NCI-H2196 treated with DMSO at 0.1 percent for 48 hours (cell line): ENCODE results near the gene NUDCD3.
A peak's percentile ranks its signal among the peaks of the same experiment; 100 is the strongest.

ENCODE experiments used
- DNase-seq: peaks from one replicate; lab custom pipeline; 2025; ENCODE audit not compliant: unreplicated experiment; lab: John Stamatoyannopoulos, UW

NUDCD3 gene

DNA sequence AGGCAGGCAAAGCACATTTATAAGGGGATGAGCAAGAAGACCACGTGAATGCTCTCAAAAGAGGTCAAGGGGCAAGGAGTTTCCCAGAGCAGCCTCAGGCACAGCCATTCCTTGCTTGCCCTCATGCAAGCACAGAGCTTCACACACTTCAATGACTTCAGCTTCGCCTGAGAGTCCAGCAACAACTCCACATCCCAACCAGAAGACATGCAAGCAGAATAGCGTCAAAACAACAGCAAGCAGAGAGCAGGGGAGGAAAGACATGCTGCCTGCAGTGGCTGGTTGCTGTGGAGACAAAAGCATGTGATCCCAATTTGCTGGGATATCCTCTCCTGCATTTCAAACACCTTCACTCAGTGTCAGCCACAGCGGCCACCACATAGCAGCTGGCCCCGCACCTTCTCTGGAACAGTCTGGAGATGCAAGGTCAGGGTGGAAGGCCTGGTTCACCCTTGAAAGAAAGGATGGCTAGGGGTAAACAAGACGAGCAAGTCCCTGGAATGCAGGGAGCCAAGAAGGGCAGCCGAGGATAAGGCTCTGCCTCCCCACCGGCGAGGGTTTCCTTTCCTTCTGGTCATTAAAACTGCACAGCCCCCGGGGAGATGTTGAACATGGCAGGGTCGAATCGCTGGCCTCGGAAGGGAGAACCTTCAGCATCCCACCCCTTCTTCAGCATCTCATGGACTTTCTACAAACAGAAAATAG lies 104.9 kb downstream of the NUDCD3 start:
- no peak for DNase-seq

DNA sequence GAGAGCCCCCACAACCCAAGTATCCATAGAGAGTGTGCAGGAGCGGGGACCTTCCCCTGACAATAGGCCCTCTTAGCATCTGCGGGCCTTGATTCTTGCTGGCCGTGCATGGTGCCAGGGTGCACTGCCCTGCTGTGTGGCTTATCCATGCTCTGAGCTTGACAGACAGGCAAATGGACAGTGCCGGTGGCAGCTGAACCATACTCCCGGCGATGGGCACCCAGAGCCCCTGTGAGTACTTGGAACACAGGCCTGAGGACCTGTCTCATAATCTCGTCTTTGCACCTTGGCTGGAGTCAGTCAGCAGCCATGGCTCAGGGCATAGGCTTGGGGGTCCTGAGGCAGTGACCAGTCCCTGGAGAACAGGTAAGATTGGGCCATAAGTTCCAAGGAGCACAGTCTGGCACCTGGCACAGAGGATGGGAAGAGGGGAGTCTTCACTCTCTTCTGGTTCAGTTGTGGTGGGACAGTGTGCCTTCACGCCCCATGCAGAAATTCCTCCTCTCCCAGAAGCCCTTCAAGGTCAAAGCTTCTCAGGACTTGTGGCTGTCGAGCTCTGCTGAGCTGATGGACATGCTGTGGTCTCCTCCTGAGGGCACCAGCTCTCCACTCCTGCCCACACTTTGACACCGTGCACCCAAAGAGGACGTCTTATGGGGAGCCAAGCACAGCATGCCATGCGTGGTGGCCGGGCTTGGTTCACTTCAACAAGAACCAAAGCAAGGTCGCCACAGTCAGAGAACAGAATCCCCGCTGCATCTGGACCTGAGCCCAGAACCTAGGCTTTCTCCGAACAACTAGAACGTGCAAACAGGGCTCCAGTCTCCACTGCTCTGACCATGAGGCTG lies 105.6 kb downstream of the NUDCD3 start:
- DNase-seq, result no peak

DNA sequence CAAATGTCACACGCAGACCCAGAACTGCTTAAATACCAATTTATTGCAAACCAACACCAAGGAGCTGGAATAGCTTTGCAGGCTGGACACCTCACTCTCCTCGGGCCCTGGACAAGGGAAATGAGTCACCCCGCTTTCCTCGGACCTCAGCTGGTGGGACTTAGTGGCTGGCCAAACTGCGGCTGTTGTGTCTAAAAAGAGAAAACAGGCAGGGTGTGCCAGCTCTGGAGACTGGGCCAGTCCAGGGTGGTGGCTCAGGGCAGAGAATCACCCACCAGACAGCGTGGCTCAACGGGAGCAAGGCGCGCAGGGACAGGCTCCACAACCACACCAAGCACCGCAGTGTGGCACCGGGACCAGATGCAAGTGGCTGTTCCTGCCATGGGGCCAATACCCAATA lies 106.9 kb downstream of the NUDCD3 start:
- DNase-seq, result no peak

DNA sequence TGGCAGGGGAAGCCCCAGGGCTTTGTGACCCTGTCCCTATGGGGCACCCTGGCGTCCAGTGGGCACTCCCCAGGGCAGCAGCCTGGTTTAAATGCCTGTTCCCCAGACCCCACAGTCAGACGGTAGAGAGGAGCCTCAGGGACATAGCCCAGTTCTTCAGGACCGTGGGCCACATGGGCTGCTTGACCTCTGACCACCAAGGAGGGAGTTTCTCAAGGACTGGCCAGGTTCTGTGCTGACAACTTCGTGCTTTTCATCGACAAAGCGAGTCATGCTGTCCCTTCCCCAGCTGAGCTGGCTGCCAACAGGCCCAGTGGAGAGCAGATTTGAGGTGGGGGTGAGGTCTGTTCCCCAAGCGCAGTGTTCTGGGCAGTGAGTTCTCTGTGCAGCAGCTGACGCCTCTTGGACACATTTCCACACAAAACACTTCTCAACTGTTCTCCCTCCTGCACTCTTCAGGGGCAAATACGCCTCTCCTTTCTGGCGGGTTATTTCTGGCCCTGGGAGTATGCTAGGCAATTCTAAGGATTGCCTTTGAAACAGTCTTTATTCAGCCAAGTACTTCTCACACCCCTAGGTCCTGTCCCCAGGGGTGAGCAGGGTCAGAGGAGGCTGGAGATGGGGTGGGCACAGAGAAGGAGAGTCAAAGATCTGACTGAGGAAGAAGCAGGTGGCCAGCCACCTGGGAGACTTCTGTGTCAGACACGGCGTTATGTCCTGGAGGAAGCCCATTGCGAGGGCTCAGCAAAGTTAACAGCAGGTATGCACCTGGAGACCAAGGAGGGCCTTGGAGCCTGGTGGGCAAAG lies 107.8 kb downstream of the NUDCD3 start:
- no peak for DNase-seq

DNA sequence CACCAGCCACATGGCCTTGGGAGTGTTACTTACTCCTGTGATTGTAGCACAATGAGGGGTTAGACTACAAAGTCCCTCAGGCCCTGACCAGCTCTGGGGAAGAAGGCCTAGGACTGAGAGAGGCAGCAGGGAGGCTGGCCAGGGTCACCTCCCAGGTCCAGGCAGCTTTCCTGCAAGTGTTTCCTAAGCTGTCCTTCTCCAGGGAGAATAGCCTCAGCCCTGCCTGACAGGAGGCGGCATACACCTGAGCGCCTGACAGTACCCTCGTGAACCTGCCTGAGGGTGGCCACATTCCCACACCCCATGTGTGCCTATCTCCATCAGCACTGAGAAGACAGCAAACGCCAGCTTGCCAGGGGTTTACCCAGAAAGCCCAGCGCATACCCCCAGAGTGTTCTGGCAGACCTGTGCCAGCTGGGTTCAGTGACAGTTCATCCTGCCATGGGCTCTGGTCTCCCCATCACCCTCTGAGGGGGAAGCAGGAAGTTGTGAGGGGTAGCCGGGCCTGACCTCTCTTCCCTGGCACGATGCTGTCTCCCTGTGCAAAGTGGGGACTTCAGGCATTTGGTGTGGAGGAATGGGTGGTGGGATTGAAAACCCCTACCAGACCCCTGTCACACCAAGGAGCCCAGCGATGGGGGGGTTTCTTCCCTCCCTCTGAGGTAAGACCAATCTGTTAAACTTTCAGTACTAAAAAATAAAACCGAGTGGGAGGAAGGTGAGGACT lies 108.8 kb downstream of the NUDCD3 start:
- DNase-seq, result no peak

DNA sequence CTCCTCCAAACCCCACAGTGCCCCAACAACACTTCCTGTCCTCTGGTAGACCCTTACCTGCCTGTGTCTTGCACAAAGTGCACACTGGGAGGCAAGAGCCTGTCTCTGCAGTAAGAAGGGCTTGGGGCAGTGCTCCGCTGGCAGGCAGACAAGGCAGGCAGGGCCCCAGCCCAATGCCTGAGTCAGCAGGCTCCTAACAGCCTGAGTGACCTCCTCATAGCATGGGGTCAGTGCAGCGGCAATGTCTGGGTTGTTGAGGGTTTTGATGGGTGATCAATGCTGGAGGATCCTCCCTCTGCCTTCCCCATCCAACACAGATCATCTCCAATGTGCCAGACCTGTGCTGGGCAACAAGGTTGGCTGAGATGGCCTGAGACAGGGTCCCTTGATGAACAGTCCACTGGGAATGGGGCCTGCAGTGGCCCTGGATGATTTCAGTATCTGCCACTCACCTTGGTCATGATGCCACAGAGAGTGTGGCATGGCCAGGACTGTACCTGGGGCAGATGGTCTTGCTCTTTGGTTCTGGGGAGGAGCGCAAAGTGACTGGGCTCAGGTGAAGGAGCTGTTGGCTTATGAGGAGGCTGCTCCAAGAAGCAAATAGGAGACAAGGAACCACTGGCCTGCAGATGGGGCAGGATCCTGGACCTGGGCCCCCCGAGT lies 109.5 kb downstream of the NUDCD3 start:
- no peak for DNase-seq

DNA sequence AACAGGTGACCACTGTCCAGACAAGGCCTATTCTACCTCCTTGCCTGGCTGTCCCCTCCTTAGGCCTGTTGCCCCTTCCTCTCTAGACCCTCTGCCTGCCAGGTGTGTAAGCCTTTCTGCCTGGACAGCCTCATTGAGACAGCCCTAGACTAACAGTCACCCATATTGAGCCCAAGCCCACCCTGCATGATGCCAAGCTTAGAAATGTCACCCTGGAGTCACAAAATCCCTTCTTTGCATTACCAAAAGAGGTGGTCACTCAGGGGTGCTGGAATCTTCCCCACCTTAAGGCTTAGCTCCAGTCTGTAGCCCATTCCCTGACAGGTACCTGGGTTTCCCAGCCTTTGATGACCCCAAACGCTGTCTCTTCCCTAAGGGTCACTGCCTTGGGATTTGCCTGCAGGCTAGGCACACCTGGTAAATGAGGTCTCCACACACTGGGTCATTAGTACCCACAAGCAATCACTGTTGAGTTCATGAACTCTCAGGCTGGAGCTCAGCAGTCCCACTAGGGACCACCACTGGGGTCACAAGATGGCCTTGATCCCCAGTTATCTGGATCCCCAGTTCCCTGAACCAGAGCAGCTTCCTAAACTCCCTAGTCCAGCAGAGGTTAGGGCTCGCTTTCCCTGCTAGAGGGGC lies 110.1 kb downstream of the NUDCD3 start:
- DNase-seq, result no peak

DNA sequence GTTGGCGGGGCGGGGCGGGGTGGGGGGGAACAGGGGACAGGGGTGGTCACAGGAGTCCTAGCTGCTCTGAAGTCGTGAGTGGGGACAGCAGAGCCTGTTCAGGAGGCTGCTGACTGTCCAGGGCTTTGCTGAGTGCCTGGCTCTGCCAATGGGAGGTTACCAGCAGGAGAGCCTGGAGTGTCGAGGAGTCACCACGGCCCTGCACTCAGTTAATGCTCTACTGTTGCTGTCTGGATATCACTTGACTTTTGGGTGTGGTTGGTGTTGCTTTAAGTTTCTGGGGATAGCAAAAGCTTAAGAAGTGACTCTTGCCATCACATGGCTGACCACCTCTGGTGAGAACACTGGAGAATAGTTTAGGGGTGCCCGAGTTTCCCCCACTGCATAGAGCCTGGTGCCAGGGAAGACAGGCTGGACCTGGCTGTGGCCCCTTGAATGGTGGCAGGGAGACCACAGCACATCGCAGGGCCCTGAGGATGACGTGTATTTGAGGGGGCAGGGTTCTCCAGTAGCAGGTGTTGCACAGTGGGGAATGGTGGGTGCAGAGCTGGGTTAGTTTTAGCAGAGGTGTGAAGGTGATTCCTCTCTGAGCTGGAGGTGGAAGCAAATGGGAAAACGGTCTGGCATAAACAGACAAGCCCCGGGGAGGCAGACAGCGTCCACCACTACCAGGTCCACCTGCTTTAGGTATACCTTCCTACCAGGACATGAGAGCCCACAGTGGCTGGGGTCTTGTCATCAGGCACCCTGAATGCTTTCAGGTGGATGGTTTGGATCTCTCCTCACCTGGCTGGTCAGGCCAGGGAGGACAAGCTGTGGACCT lies 110.9 kb downstream of the NUDCD3 start:
- no peak for DNase-seq

DNA sequence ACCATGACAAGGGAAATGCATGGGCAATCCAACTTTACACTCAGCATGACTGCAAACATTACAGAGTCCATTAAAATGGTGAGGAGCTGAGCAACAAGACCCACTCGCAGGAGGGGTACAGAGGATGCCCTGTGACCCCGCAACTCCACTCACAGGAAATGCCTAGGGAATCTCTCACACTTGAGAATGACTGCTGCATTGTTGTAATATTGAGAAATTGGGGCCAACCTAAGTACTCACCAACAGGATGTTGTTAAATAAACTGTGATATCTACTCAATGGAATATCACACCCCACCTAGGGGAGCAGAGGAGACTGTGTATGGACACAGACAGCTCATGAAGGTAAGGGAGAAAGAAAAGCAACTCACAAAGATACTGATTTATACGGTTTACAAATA lies 111.7 kb downstream of the NUDCD3 start:
- DNase-seq, result no peak

DNA sequence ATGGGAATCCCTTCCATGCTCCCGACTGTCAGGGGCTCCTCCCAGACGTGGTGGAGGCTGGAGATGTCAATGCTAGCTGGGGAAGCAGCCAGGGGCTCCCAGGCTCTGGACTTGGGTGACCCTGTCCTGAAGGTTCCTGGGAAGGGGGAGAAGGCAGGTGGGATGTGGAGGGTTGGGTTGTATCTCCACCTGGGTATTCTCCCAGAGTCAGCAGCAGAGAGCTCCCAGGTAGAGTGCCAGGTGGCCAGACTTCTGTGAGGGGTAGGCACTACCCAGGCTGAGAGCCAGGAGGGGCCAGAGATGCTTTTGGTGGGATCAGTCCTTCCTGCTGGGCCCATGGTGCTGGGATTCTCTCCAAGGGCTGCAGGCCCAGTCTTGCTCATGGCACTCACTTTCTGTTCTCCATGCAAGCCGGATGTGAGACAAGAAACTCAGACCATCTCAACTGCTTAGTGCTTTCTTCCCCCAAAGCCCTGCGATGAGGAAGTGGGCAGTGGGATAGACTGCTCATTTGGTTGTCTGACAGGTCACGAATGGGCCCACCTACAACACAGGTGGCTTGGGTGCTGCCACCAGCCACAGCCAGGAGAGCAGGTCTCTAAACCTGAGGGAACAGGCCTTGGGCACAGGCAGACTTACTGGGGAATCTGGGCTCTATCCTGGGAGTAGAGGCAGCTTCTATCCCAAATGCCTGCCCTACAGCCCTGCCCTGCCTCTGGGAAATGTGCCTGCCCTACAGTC lies 112.6 kb downstream of the NUDCD3 start:
- DNase-seq, result no peak

DNA sequence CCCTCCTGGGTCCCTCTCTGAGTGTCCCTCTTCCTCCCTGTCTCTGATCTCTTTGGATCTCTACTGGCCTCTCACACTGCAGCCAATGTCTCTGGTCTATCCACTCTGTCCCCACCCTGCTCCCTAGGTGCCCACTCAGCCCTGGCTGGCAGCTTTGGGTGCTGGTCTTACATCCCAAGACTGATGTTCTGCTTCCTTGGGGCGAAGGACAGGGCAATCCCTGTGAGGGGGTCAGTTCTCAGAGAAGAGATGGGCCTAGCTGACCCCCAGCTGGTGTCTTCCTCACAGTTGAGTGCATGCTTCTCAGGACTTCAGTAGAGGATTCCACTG lies 113.4 kb downstream of the NUDCD3 start:
- DNase-seq, result no peak

DNA sequence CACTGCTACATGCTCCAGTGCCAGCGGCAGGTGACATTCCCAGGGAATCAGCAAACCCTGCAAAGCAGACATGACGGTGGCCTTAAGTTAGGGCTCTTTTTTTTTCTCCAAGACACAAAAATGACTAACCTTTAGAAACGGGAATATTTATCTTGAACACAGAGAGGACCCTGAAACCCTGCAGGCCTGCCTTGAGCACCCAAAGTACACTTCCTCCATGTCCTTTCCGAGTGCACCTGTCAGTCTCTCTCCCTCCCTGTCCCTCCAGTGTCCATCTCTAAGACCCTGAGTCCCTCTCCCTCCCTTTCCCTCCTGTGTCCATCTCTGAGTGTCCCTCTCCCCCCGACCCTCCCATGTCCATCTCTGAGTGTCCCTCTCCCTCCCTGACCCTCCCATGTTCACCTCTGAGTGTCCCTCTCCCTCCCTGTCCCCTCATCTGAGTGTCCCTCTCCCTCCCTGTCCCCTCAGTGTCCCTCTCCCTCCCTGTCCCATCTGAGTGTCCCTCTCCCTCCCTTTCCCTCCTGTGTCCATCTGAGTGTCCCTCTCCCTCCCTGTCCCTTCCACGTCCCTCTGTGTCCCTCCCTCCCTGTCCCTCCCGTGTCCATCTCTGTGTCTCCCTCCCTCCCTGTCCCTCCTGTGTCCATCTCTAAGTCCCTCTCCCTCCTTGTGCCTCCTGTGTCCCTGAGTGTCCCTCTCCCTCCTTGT lies 113.9 kb downstream of the NUDCD3 start:
- DNase-seq, result no peak

DNA sequence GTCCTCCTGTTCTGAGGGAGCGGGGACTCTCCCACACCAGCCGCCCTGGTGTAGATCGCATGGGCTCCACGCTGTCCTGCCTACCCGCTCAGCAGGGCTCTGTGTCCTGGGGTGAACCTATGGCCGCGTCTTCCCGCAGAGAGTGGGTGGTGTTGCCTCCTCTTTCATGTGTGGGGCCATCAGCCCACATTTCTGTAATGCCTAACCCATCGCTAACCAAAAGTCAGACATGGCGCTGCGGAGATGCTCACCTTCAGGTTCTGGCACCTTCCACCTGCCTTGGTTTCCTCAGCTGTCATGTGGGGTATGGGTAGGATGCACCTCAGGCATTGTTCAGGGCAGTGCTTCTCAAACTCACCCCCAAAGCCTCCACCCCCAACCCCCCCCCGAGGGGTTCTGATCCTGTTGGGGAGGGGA lies 114.5 kb downstream of the NUDCD3 start:
- no peak for DNase-seq

DNA sequence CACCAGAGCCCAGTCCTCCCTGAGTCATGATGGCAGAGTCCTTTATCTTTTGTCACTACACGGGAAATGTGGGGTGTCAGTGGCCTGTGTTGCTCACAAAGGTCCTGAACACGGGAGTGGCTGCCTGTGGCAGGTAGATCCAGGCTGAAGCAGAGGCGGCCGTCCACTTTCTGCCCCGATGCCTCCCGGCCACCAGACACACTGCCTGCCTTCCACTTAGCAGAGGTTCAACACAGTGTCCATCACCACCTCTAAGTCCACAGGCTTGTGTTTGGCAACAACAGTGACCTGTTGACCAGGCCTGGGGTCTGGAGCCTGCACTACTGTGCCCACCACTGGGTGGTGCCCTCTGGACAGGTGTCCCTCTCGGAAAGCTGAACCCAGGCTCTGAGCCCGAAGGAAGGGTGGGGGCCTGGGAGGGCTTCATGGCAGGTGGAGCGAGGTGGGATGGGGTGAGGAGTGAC lies 115.2 kb downstream of the NUDCD3 start:
- peak; percentile 9 for DNase-seq

DNA sequence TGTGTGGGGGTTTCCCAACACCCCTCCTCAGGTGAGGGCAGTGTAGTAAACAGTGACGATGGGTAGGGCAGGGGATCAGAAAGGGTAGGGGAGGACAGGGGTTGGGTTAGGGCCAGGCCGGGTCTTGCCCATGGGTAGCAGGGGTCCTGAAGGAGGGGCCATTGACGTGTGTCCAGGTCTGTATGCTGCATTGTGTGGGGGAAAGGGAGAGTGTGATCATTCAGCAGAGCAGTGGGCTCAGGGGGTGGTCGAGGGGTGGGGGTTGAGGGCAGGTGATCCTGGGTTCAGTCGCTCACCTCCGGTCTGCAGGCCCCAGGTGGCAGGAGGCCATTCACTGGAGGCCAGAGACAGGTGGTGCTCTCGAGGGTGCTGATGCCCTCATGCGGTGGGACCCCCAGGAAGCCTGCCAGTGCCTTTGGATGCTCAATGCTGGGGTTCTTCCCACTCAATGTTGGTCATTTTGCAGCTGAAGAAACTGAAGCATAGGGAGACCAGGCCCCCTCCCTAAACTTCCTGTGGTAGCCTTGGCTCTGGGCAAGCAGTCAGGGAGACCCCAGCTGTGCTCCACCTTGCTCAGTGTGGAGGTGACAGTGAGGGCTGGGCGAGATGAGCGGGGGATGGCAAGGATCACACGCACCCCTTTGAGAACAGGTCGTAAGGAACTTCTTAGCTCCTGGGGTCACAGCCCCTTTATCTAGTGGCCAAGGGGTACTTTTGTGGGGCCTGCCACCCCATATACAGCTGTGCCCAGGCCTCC lies 116.3 kb downstream of the NUDCD3 start:
- no peak for DNase-seq

DNA sequence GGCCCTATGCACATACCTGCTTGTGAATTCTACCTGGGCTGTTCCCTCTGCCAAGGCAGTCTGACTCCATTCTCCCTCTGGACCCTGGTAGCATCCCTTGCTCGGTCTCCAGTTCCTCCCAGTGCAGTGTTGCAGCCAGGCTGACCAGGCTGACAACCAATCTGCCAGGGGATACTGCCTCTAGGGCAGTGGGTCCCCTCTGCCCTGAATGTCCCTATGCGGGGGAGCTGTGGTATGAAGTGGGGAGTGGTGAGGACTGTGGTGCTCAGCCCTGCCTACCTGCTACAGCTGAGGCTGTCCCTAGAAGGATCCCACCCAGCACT lies 117.1 kb downstream of the NUDCD3 start:
- no peak for DNase-seq
